GM23248 (cell line): ENCODE measurements around the gene MRM3.
"Not testable (repeated sequence)": the region's sequence is repeated elsewhere in the genome, so short reads cannot be mapped to it uniquely, and the experiment has no call there.

Source experiments
- EZH2 ChIP-seq: fragments of 200-600 bp; sonication (generic); IDR thresholded peaks from 2 replicates; pipeline ENCODE4 v1.6.1; 2018; ENCODE audit warnings: antibody characterized with exemption, mild to moderate bottlenecking; ENCODE audit not compliant: insufficient read depth, poor library complexity, severe bottlenecking
- EZH2phosphoT487 ChIP-seq: fragments of 200-600 bp; sonication (generic); IDR thresholded peaks from 2 replicates; pipeline ENCODE4 v1.6.1; 2018; ENCODE audit warnings: antibody characterized with exemption, moderate library complexity, mild to moderate bottlenecking, low read depth; ENCODE audit not compliant: insufficient read depth

GRCh38 chr17:756010-756567 is 26.1 kb upstream of the MRM3 start:
- TF ChIP-seq EZH2phosphoT487, EZH2: not testable (repeated sequence)
